Karpas-422 (cell line): ENCODE results near the gene ZDHHC11B. TPM values are rescaled to one million over a fixed set of nuclear protein-coding genes. Genes with fewer than 3 reads are reported as not detected.
"Not testable (repeated sequence)": the region's sequence is repeated elsewhere in the genome, so short reads cannot be mapped to it uniquely, and the experiment has no call there.

ENCODE experiments used
- DNase-seq: peaks from one replicate; pipeline ENCODE4 v3.0.0-alpha.2; 2015
- H2AFZ ChIP-seq: fragments of 200-600 bp; sonication (generic); 2 replicates; pipeline ENCODE4 v1.6.1; 2014; ENCODE audit warnings: antibody characterized with exemption, low read length, mixed read lengths
- H3K27ac ChIP-seq: fragments of 200-600 bp; sonication (generic); 2 replicates; pipeline ENCODE4 v1.5.1; 2014; ENCODE audit warnings: mild to moderate bottlenecking, low read length, moderate library complexity
- H3K27me3 ChIP-seq: fragments of 200-600 bp; sonication (generic); 2 replicates; pipeline ENCODE4 v1.6.1; 2014; ENCODE audit warnings: low read length, mixed read lengths
- H3K36me3 ChIP-seq: fragments of 200-600 bp; sonication (generic); 2 replicates; pipeline ENCODE4 v1.6.1; 2014; ENCODE audit warnings: low read length, mixed read lengths; ENCODE audit not compliant: insufficient read depth
- H3K4me1 ChIP-seq: fragments of 200-600 bp; sonication (generic); 2 replicates; pipeline ENCODE4 v1.6.1; 2014; ENCODE audit warnings: mild to moderate bottlenecking, low read length, mixed read lengths
- H3K4me2 ChIP-seq: fragments of 200-600 bp; sonication (generic); 2 replicates; pipeline ENCODE4 v1.6.1; 2014; ENCODE audit warnings: low read length, low read depth, mild to moderate bottlenecking; ENCODE audit not compliant: poor library complexity, severe bottlenecking
- H3K4me3 ChIP-seq: fragments of 200-600 bp; sonication (generic); 2 replicates; pipeline ENCODE4 v1.5.1; 2014; ENCODE audit warnings: mild to moderate bottlenecking, antibody characterized with exemption, low read length, mixed read lengths
- H3K79me2 ChIP-seq: fragments of 200-600 bp; sonication (generic); 2 replicates; pipeline ENCODE4 v1.6.1; 2014; ENCODE audit warnings: mild to moderate bottlenecking, low read length, mixed read lengths
- H3K9ac ChIP-seq: fragments of 200-600 bp; sonication (generic); 2 replicates; pipeline ENCODE4 v1.6.0; 2014; ENCODE audit warnings: low read length
- H3K9me2 ChIP-seq: fragments of 200-600 bp; sonication (generic), shearing (Covaris generic); replicated peaks from 2 replicates; pipeline ENCODE4 v1.6.0; 2014; ENCODE audit warnings: mild to moderate bottlenecking, low read length, moderate library complexity; ENCODE audit not compliant: insufficient read depth
- H3K9me3 ChIP-seq: fragments of 300-700, 200-600 bp; sonication (generic); 2 replicates; pipeline ENCODE4 v1.6.1; 2014; ENCODE audit warnings: low read length, mixed read lengths
- H4K20me1 ChIP-seq: fragments of 200-600 bp; sonication (generic); 2 replicates; pipeline ENCODE4 v1.6.1; 2014; ENCODE audit warnings: mild to moderate bottlenecking, antibody characterized with exemption, low read length, low read depth; ENCODE audit not compliant: insufficient read depth
- total RNA-seq: library from RNA; depleted of rRNA; stranded (reverse); fragments of >200 nt; shearing (Covaris generic); gene quantifications from 2 replicates; pipeline ENCODE4 v1.2.3, GENCODE V29; 2014; ENCODE audit warnings: low replicate concordance

The ZDHHC11B gene
- total RNA-seq, 1 experiment from 2014 or later, result 0.34 TPM

DNA sequence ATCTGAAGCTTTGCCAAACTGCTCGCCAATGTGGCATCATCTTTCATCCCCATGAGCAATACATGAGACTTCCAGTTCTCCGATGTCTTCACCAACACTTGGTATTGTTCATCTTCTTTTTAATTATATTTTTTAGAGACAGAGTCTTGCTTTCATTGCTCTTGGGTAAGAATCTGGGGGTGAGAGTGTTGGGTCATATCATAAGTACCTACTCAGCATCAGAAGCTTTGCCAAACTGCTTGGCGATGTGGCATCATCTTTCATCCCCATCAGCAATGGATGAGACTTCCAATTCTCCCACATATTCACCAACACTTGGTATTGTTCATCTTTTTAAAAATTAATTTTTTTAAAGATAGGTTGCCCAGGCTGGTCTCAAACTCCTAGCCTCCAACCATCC is 30.9 kb upstream of the ZDHHC11B start:
- Histone ChIP-seq H4K20me1 (no peaks in the 10 kb centered on the region), H3K9ac (no peak overlapping the region), H3K36me3 (peaks cover 40% of the 10 kb centered on the region), H2AFZ (no peak overlapping the region), H3K27me3 (no peaks in the 10 kb centered on the region), H3K4me2 (no peak overlapping the region), H3K9me2 (no peaks in the 10 kb centered on the region), H3K4me1 (peaks cover 10% of the 10 kb centered on the region), H3K4me3 (no peak overlapping the region), H3K9me3 (no peaks in the 10 kb centered on the region), H3K79me2 (no peaks in the 10 kb centered on the region), H3K27ac (no peak overlapping the region)
- no peak for DNase-seq

DNA sequence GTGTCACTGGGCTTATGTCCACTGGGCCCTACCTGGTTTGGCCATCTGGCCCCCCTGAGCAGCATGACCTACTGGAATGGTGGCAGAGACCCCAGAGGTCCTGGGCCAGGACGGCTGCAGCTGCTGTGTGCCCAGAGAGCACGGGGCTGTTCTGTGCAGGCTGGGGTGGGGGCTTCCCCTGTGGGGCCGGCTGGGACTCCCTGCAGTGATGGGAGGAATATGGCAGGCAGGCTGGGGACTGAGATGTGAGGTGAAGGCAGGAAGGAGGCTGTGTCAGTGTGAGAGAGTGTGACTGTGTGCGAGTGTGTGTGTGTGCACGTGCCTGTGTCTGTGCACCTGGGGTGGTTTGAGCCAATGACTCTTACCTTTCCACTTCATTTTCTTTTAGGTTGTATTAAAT is 29.0 kb upstream of the ZDHHC11B start:
- not testable (repeated sequence) for H3K79me2 ChIP-seq, H3K4me2 ChIP-seq, H3K27ac ChIP-seq, H3K9me2 ChIP-seq, H3K9me3 ChIP-seq, H2AFZ ChIP-seq, DNase-seq, H4K20me1 ChIP-seq, H3K4me3 ChIP-seq, H3K27me3 ChIP-seq, H3K9ac ChIP-seq
- Histone ChIP-seq H3K36me3 (peaks cover 25% of the 10 kb centered on the region), H3K4me1 (peaks cover 10% of the 10 kb centered on the region)

DNA sequence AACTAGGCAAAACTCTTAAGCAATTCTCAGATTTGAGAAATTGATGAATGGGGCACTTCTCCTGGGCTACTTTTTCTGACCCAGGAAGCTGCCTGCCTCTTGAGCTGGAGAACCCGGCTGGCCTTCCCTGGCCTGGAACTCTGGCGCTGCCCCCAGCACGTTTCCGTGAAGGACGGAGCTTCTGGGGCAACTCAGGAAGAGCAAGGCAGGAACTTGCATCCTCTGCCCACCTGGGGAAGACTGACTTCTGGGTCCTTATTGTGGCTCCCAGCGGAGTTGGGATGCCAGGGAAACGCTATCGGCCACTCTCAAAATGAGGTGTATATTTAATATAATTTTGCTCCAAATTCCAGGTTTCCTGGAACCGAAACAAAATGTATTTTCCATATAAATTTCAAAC is 26.9 kb upstream of the ZDHHC11B start:
- not testable (repeated sequence) for H3K9me3 ChIP-seq
- H3K36me3 ChIP-seq, result peaks cover 11% of the 10 kb centered on the region

DNA sequence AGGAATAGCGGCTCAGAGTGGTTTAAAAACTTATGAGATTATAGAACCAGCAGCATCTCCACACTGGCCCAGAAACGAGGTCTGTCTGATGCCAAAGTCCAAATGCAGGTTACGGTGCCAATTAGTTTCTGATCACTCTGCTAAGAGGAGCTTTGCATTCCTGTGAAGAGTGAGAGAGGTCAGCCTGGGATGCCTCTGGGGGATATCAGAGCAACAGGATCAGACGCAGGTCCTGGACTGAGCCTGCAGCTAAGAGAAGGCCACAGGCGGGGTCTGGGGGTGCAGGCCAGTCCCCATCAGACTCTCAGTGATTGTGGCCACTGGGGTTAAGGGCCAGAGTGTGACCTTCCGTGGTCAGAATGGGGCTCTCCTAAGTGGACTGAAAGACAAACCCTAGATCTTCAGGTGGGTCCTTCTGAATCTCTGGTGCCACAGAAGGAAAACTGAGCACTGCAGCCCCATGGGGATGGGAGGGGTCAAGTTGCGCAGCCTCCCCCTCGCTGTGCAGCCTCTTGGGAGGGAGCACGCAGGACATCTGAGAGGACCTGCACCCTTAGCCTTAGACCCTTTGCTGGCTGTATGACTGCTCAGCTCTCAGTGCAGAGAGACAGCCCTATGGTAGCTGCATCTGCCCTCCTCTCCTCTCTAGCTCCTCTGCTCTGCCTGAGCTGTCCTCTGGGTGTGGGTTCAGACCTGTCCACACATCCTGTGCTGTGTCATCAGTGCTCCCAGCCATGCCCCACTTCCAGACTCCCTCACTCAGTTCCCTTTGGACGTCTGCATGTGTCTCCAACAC is 23.4 kb upstream of the ZDHHC11B start:
- not testable (repeated sequence) for H3K27me3 ChIP-seq, H2AFZ ChIP-seq, H3K4me3 ChIP-seq, H3K4me2 ChIP-seq, H3K27ac ChIP-seq, H3K9ac ChIP-seq, H4K20me1 ChIP-seq, H3K9me3 ChIP-seq, DNase-seq, H3K79me2 ChIP-seq, H3K36me3 ChIP-seq, H3K9me2 ChIP-seq, H3K4me1 ChIP-seq

More for the DNA sequence above, 26.9 kb upstream of the ZDHHC11B start:
- not testable (repeated sequence) for H3K4me2 ChIP-seq, H3K27ac ChIP-seq, H3K9me2 ChIP-seq, H3K79me2 ChIP-seq, H2AFZ ChIP-seq, DNase-seq, H3K4me3 ChIP-seq, H4K20me1 ChIP-seq, H3K27me3 ChIP-seq, H3K9ac ChIP-seq
- peaks cover 10% of the 10 kb centered on the region for H3K4me1 ChIP-seq

GRCh38 chr5:801472-801871 is 16.9 kb upstream of the ZDHHC11B start:
- H3K4me3 ChIP-seq, result no peak overlapping the region
- H3K36me3 ChIP-seq, result no peaks in the 10 kb centered on the region; the same call in 1 of the 2 replicates
- DNase-seq, result no peak
- no peak overlapping the region for H3K4me2 ChIP-seq
- H3K4me1 ChIP-seq, result peaks cover 20% of the 10 kb centered on the region
- H3K9me2 ChIP-seq, result no peaks in the 10 kb centered on the region
- no peaks in the 10 kb centered on the region for H4K20me1 ChIP-seq
- no peaks in the 10 kb centered on the region for H3K27me3 ChIP-seq
- no peak overlapping the region for H3K27ac ChIP-seq
- no peak overlapping the region for H3K9ac ChIP-seq
- no peaks in the 10 kb centered on the region for H3K79me2 ChIP-seq
- no peak overlapping the region for H2AFZ ChIP-seq
- peaks cover 6% of the 10 kb centered on the region for H3K9me3 ChIP-seq

GRCh38 chr5:801055-801454 is 16.5 kb upstream of the ZDHHC11B start:
- not testable (repeated sequence) for H3K79me2 ChIP-seq, H3K9me2 ChIP-seq, DNase-seq, H3K9me3 ChIP-seq, H4K20me1 ChIP-seq, H3K4me2 ChIP-seq, H3K27ac ChIP-seq, H3K4me3 ChIP-seq, H3K27me3 ChIP-seq, H3K9ac ChIP-seq, H2AFZ ChIP-seq, H3K36me3 ChIP-seq
- peaks cover 20% of the 10 kb centered on the region for H3K4me1 ChIP-seq

GRCh38 chr5:798505-799138 is 14.1 kb upstream of the ZDHHC11B start:
- not testable (repeated sequence) for H3K79me2 ChIP-seq, H2AFZ ChIP-seq, H3K9ac ChIP-seq, H3K9me3 ChIP-seq, H3K4me2 ChIP-seq, H3K9me2 ChIP-seq, H3K4me3 ChIP-seq, H4K20me1 ChIP-seq, H3K36me3 ChIP-seq, H3K27me3 ChIP-seq
- Histone ChIP-seq H3K4me1 (peaks cover 20% of the 10 kb centered on the region), H3K27ac (peak overlapping the region; percentile 71)
- peak; percentile 70 for DNase-seq

DNA sequence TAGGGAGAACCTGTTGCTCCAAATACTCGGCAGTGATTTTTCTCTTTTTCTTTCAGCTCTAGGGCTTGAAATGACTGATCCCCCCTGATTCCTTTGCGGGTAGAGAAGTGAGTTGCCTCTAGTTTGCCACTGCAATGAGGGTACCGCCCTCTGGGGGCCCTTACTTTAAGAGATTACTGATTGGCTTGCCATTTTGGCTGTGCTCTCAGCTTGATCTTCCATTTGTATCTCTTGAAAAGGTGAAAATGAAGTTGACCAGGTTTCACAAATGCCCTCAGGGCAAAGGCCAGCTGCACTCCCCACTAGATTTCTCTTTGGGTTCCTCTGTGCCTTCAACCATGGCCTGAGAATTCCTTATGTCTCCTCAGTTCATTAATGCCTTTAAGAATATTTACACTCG is 13.5 kb upstream of the ZDHHC11B start:
- H3K9ac ChIP-seq, H3K36me3 ChIP-seq, H3K9me2 ChIP-seq, DNase-seq, H2AFZ ChIP-seq, H3K79me2 ChIP-seq, H3K27me3 ChIP-seq, H3K4me2 ChIP-seq, H3K9me3 ChIP-seq, H4K20me1 ChIP-seq, H3K4me3 ChIP-seq: not testable (repeated sequence)
- Histone ChIP-seq H3K27ac (peak overlapping the region; percentile 71), H3K4me1 (peaks cover 20% of the 10 kb centered on the region)
